NCI-H2196 (cell line): Measurements from ENCODE around the gene ACBD3.

Experiments
- DNase-seq: peaks from one replicate; lab custom pipeline; 2025; ENCODE audit not compliant: unreplicated experiment; lab: John Stamatoyannopoulos, UW

ACBD3 gene

GRCh38 chr1:226202246-226202645, 15.7 kb upstream of the ACBD3 start:
- no peak for DNase-seq

- no peak for DNase-seq
These were observed 14.6 kb upstream of the ACBD3 start for GRCh38 chr1:226201029-226201593.

- DNase-seq = no peak
These were observed 13.4 kb upstream of the ACBD3 start for GRCh38 chr1:226199971-226200370.

GRCh38 chr1:226195144-226195543, 8.6 kb upstream of the ACBD3 start:
- DNase-seq = no peak

- no peak for DNase-seq
These were observed 839 bp upstream of the ACBD3 start for GRCh38 chr1:226187380-226187779.

- DNase-seq = no peak
These were observed 430 bp upstream of the ACBD3 start for GRCh38 chr1:226187019-226187322.

- no peak for DNase-seq
These were observed 1.2 kb downstream of the ACBD3 start for GRCh38 chr1:226185141-226186036.

GRCh38 chr1:226181996-226182714, 4.4 kb downstream of the ACBD3 start:
- no peak for DNase-seq

- no peak for DNase-seq
These were observed 9.7 kb downstream of the ACBD3 start for GRCh38 chr1:226176870-226177269.

GRCh38 chr1:226172589-226172988, 14.0 kb downstream of the ACBD3 start:
- no peak for DNase-seq

GRCh38 chr1:226166341-226166740, 20.2 kb downstream of the ACBD3 start:
- DNase-seq = no peak

- DNase-seq = no peak
These were observed 22.4 kb downstream of the ACBD3 start for GRCh38 chr1:226164154-226164553.

GRCh38 chr1:226162898-226163297, 23.6 kb downstream of the ACBD3 start:
- DNase-seq = no peak

- no peak for DNase-seq
These were observed 27.6 kb downstream of the ACBD3 start for GRCh38 chr1:226158983-226159382.

- DNase-seq = no peak
These were observed 28.1 kb downstream of the ACBD3 start for GRCh38 chr1:226158457-226158856.

GRCh38 chr1:226157761-226158316, 28.7 kb downstream of the ACBD3 start:
- no peak for DNase-seq

GRCh38 chr1:226154593-226154992, 31.9 kb downstream of the ACBD3 start:
- no peak for DNase-seq

- DNase-seq = no peak
These were observed 36.7 kb downstream of the ACBD3 start for GRCh38 chr1:226149806-226150205.

GRCh38 chr1:226148121-226148648, 38.4 kb downstream of the ACBD3 start:
- DNase-seq = no peak

GRCh38 chr1:226144045-226144444, 42.5 kb downstream of the ACBD3 start:
- no peak for DNase-seq

GRCh38 chr1:226135709-226136108, 50.8 kb downstream of the ACBD3 start:
- DNase-seq = no peak
